ENCODE data around the gene LSP1. TPM values are rescaled to one million over a fixed set of nuclear protein-coding genes. Genes with fewer than 3 reads are reported as not detected.
A peak's percentile ranks its signal among the peaks of the same experiment; 100 is the strongest.
"Not testable (repeated sequence)": the region's sequence is repeated elsewhere in the genome, so short reads cannot be mapped to it uniquely, and the experiment has no call there.

LSP1 gene
- total RNA-seq, 1 donor from 2014 or later, result 41.9 TPM

DNA sequence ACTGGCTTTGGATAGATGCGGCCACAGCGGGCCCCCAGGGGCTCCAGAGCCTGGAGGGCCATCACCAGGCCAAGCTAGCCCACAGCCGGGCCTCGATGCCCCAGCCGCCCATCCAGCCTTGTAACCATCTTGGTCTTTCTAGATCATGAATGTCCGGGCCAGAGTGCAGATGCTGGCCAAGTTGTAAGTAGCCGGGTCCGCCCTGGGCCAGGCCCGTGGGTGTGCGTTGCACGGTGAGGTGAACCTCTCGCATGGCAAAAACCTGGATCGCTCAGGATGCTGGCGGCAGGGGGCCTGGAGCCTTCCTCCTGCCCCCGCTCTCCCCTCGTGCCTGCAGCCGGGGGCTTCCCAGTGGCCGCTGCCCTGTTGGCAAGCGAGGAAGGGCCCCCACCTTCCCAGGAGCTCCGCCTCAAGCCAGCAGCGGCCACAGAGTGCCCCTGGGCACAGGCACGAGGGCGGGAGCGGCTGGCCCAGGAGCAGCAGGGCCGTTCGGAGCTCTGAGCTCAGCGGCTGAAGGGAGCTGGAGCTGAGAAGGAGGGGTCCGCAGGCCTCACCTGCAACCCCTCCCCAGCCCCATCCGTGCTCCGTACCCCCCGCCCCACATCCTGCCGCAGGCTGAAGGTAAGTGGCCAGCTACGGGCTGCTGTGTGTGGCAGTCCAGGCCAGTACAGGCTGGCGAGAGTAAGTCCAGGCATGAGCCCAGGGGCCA is 83.3 kb downstream of the LSP1 start:
- H3K36me3 ChIP-seq, result no peaks in the 10 kb centered on the region
- no peak overlapping the region for H3K4me3 ChIP-seq
- no peaks in the 10 kb centered on the region for H3K27me3 ChIP-seq
- intact Hi-C loops (cut with DNase I), result no loop called here
- TF ChIP-seq, protein P1, sequence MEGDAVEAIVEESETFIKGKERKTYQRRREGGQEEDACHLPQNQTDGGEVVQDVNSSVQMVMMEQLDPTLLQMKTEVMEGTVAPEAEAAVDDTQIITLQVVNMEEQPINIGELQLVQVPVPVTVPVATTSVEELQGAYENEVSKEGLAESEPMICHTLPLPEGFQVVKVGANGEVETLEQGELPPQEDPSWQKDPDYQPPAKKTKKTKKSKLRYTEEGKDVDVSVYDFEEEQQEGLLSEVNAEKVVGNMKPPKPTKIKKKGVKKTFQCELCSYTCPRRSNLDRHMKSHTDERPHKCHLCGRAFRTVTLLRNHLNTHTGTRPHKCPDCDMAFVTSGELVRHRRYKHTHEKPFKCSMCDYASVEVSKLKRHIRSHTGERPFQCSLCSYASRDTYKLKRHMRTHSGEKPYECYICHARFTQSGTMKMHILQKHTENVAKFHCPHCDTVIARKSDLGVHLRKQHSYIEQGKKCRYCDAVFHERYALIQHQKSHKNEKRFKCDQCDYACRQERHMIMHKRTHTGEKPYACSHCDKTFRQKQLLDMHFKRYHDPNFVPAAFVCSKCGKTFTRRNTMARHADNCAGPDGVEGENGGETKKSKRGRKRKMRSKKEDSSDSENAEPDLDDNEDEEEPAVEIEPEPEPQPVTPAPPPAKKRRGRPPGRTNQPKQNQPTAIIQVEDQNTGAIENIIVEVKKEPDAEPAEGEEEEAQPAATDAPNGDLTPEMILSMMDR (IDR thresholded peaks at IDR 0.05), result no peak
- H3K9me3 ChIP-seq, result no peaks in the 10 kb centered on the region
- H3K4me1 ChIP-seq, result no peaks in the 10 kb centered on the region
- no peak overlapping the region for H3K27ac ChIP-seq
- peak in 1 of 2 donors; percentile 56 for DNase-seq (ENCODE audit: low spot score in 2 of 2)

DNA sequence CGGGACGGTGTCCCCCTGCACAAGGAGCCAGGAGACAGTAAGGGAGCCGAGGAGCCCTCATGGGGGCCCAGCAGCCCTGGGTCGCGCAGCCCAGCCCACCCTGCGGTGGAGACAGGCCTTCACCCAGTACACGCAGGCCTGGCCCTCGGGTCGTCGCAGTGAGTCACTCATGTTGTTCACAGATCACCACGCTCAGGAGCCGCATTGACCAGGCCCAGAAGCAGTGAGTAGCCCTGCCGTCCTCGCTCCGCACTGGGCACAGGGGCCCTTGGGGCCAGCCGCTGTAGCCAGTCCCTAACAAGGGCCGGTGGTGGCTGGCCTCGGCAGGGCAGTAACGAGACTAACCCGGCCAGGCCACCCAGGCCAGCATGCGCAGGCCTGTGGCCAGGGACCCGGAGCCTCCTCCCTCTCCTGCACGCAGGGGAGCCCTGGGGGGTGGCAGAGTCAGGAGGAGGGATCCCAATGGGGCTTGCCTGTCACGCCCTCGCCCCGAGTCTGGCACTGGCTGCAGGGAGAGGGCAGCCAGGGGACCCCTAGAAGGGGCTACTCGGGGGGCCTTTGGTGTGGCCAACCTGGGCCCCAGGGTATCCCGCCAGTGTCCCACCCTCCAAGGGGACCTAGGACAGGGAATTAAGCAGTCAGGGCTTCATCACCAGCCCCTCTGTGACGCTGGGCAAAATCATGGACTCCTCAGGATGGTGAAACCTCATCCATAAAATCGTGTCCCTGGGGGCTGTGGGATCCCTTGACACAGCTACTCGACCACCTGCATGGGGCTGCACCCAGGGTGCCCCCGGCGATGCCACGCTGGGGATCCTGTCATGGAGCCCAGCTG is 84.1 kb downstream of the LSP1 start:
- no peak overlapping the region for H3K27ac ChIP-seq
- TF ChIP-seq, protein P1 (IDR thresholded peaks at IDR 0.05), result no peak
- no peaks in the 10 kb centered on the region for H3K27me3 ChIP-seq
- H3K4me1 ChIP-seq, result no peaks in the 10 kb centered on the region
- H3K36me3 ChIP-seq, result no peaks in the 10 kb centered on the region
- DNase-seq (ENCODE audit: low spot score in 2 of 2), result peak in 1 of 2 donors; percentile 61
- H3K9me3 ChIP-seq, result no peaks in the 10 kb centered on the region
- intact Hi-C loops (cut with DNase I), result no loop called here
- no peak overlapping the region for H3K4me3 ChIP-seq

- H3K9me3 ChIP-seq, result no peaks in the 10 kb centered on the region
- H3K27me3 ChIP-seq, result no peaks in the 10 kb centered on the region
- H3K4me3 ChIP-seq, result no peak overlapping the region
- intact Hi-C loops (cut with DNase I), result no loop called here
- H3K36me3 ChIP-seq, result no peaks in the 10 kb centered on the region
- H3K4me1 ChIP-seq, result no peaks in the 10 kb centered on the region
- peak in 1 of 2 donors; percentile 56 for DNase-seq (ENCODE audit: low spot score in 2 of 2)
- TF ChIP-seq, protein P1 (IDR thresholded peaks at IDR 0.05), result no peak
- H3K27ac ChIP-seq, result no peak overlapping the region
Measured at GRCh38 chr11:1937616-1938342, 84.9 kb downstream of the LSP1 start.

GRCh38 chr11:1938343-1939005 is 85.6 kb downstream of the LSP1 start:
- Histone ChIP-seq H3K27me3 (no peaks in the 10 kb centered on the region), H3K36me3 (no peaks in the 10 kb centered on the region), H3K27ac (no peak overlapping the region), H3K4me1 (no peaks in the 10 kb centered on the region), H3K9me3 (no peaks in the 10 kb centered on the region), H3K4me3 (no peak overlapping the region)
- peak in 1 of 2 donors; percentile 59 for DNase-seq (ENCODE audit: low spot score in 2 of 2)
- TF ChIP-seq, protein P1 (IDR thresholded peaks at IDR 0.05), result no peak
- intact Hi-C loops (cut with DNase I), result loop anchor here (1.0 kb wide), 1 partner anchor 25 kb away; no protein-coding TSS in a partner anchor

- Histone ChIP-seq H3K36me3 (no peaks in the 10 kb centered on the region), H3K4me3 (no peak overlapping the region), H3K27me3 (no peaks in the 10 kb centered on the region), H3K27ac (no peak overlapping the region), H3K9me3 (no peaks in the 10 kb centered on the region), H3K4me1 (peaks cover 0 to 2% of the 10 kb centered on the region in 2 donors)
- DNase-seq (ENCODE audit: low spot score in 2 of 2), result peak in 1 of 2 donors; percentile 57
- TF ChIP-seq, protein P1 (IDR thresholded peaks at IDR 0.05), result no peak
- intact Hi-C loops (cut with DNase I), result loop anchor here (1.0 kb wide), 1 partner anchor 26 kb away; no protein-coding TSS in a partner anchor
Measured at GRCh38 chr11:1939006-1939625, 86.2 kb downstream of the LSP1 start.

- not testable (repeated sequence) for H3K9me3 ChIP-seq, H3K4me1 ChIP-seq, H3K36me3 ChIP-seq, H3K27me3 ChIP-seq, H3K27ac ChIP-seq, H3K4me3 ChIP-seq
- intact Hi-C loops (cut with DNase I), result loop anchor here (1.0 to 10.0 kb wide), 2 partner anchors 26 to 45 kb away; partner anchors contain the start of gene PRR33
- peak in 1 of 2 donors; percentile 49 for DNase-seq (ENCODE audit: low spot score in 2 of 2)
Measured at GRCh38 chr11:1939788-1940187, 86.9 kb downstream of the LSP1 start.
